Measurements from ENCODE around the gene ELAVL3.
A peak's percentile ranks its signal among the peaks of the same experiment; 100 is the strongest.

- TF ChIP-seq CTCF (IDR thresholded peaks at IDR 0.05) (peak; percentile 97), ZFX (IDR thresholded peaks at IDR 0.05; ENCODE audit: borderline replicate concordance) (no peak)
These were observed 1.7 kb upstream of the ELAVL3 start for GRCh38 chr19:11482384-11483050.
